Amniotic stem cell (primary cell): ENCODE measurements around the gene SCGB3A1.

Experiments used
- DNase-seq: peaks from one replicate; lab custom pipeline; 2025; lab: John Stamatoyannopoulos, UW

Gene SCGB3A1

GRCh38 chr5:180604271-180604670, 13.0 kb upstream of the SCGB3A1 start:
- no peak for DNase-seq

- DNase-seq = no peak
These were observed 11.8 kb upstream of the SCGB3A1 start for GRCh38 chr5:180603076-180603594.

GRCh38 chr5:180602481-180603075, 11.3 kb upstream of the SCGB3A1 start:
- no peak for DNase-seq

GRCh38 chr5:180601591-180602480, 10.5 kb upstream of the SCGB3A1 start:
- DNase-seq = no peak

GRCh38 chr5:180600554-180601041, 9.3 kb upstream of the SCGB3A1 start:
- DNase-seq = no peak

GRCh38 chr5:180599981-180600553, 8.8 kb upstream of the SCGB3A1 start:
- DNase-seq = no peak

GRCh38 chr5:180599590-180599914, 8.3 kb upstream of the SCGB3A1 start:
- no peak for DNase-seq

GRCh38 chr5:180598797-180599589, 7.7 kb upstream of the SCGB3A1 start:
- DNase-seq = no peak

- DNase-seq = no peak
These were observed 7.0 kb upstream of the SCGB3A1 start for GRCh38 chr5:180598316-180598701.

- no peak for DNase-seq
These were observed 5.5 kb upstream of the SCGB3A1 start for GRCh38 chr5:180596668-180597231.

GRCh38 chr5:180596115-180596667, 4.9 kb upstream of the SCGB3A1 start:
- no peak for DNase-seq

- no peak for DNase-seq
These were observed 4.2 kb upstream of the SCGB3A1 start for GRCh38 chr5:180595381-180596114.

GRCh38 chr5:180595046-180595379, 3.7 kb upstream of the SCGB3A1 start:
- no peak for DNase-seq

- DNase-seq = no peak
These were observed 3.2 kb upstream of the SCGB3A1 start for GRCh38 chr5:180594311-180595045.

GRCh38 chr5:180593446-180594206, 2.3 kb upstream of the SCGB3A1 start:
- DNase-seq = no peak

- DNase-seq = no peak
These were observed 877 bp upstream of the SCGB3A1 start for GRCh38 chr5:180592176-180592575.

GRCh38 chr5:180590543-180591310, 572 bp downstream of the SCGB3A1 start:
- DNase-seq = no peak

- no peak for DNase-seq
These were observed 1.3 kb downstream of the SCGB3A1 start for GRCh38 chr5:180589771-180590542.
